GM11168 (cell line): ENCODE results near the gene CTBP2.

Experiments used
- in situ Hi-C: fragments of 300-500 bp; cut with MboI; formaldehyde crosslinking; loops from one replicate; pipeline ENCODE4 v1.12.0; 2022; ENCODE audit warnings: low sequenced_read_pairs; ENCODE audit not compliant: unreplicated experiment

CTBP2 gene

DNA sequence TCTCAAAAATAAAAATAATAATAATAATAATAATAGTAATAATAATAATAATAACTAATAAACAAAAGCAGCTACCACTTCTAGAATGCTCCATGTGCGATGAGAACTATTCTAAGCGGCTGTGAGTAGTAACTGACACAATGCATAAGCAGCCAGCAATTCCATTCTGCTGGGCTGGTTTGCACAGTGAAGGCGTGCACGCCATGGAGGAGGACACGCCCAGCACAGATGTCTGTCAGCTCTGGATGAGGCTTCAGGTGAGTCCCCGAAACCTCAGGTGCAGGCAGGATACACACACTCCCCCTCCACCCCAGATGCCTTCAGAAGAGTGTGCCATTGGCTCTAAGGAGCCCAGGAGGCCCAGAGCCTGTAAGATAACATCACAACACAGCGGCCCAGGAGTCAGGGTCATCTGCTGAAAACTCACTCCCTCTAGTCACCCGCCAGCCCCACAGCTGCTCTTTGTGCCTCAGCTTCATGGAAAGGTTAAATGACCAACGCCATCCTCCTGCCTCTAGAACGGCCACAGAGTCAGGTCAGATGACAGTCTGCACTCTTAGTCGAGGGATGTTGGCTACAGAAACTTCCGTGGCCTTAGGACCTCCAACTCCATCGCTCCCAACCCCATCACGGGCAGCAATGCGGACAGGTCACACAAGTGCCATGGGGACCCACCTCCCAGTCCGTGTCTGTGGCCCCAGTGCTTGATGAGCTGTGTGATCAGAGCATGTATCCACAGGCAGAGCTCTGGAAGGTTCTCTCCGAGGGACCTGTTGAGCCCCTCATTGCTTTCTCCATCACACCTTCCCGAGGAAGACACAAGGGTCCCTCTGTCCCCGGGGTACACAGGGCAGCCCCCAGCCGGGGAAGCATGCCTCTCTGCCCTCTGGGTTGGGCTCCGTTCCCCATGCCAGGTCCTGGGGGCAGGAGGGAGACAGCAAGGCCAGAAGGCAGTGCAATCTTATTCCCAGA is 103.9 kb downstream of the CTBP2 start:
- in situ Hi-C loops: no loop called here

DNA sequence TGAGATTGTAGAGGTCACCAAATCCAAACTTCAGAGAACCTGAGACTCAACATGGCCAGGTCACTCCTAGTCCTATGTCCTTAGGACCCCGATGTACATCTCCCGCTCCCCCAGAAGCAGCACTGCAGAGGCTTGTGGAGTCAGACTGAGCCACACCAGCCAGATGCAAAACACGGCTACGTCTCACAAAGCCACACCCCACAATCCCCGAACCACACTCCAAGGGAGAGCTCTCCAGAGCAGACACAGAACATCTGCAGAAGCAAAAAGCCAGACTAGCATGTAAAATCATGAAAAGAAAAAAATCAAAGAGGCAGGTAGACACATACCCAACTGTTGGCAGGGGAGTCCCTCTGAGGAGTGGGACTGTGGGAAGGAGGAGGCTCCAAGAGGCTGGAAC is 104.9 kb downstream of the CTBP2 start:
- in situ Hi-C loops: no loop called here

DNA sequence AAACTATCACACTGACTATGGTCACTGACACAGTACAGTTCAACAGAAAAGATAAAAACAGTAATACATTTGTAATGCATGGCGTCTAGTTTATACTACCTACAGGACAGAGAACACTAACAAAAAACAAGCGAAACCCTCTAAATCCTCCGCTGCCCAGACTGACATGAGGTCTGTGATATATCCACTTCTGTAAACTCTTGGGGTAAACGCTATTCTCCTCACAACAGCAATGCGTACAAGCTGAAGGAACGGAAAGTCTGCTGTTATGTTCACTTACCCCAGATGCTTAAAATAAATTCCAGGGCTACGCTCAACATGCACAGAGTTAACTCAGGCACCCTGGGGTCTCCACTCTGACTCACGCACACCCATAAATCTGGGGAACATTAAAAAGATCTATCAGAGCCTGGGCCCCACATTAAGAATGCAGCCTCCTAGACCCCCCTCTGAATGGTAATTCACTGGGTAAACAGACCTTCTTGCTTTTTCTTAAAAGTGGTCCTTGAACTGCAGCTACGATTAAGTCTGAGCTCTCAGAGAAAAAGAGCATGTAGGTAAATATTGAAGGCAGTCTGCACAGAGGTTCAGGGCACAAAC is 105.6 kb downstream of the CTBP2 start:
- in situ Hi-C loops: no loop called here

DNA sequence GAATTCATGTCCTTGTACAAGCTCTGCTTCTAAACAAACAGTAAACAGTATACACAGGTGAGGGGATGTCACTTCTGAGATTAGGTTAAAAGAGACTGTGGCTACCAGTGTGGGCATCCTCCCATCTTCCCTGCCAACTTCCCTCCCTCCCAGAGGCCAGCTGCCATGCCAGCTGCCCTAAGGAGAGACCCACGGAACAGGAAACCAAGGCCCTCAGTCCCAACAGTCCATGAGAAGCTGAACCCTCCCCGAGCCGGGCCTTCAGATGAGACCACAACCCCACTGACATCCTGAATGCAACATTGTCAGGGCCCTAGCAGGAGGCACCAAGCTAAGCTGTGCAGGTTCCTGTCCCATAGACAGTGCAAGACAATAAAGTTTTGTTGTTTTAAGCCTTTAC is 106.1 kb downstream of the CTBP2 start:
- in situ Hi-C loops: no loop called here

DNA sequence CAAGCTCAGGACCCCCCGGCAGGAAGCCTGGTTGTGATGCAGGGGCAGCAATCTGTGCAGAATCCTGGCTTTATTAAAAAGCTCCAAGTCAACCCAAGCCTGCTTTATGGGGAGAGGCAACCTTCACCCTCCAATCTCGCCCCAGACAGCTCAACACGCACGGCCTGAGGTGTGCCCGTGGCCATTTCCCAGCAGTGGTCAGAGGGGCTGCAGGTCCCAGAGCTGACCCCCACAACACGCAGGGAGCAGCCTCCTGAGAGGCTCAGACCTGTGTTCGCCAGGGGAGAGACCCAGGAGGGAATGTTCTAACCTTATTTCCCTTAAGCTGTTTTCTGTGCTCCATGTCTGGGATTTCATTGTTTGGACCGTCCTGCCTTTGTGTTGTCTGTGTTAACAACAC is 108.2 kb downstream of the CTBP2 start:
- in situ Hi-C loops: no loop called here

DNA sequence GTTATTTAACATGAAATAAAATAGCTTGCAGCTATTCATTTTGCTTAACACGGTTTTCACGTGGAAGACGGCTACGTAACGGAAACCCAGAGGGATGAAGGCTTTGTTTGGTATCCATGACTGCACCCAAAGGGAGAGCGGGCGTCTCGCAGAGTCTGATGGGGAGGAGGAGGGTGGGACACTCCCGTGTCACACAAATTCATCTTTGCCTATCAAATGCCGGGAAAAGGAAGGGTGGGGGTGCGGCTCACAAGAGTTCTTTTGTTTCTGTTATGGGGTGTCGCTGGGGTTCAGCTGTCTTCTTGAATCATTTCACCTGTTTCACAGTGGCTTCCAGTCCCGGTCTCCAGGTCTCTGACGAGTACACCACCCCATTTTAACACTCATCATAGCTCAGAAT is 110.0 kb downstream of the CTBP2 start:
- in situ Hi-C loops: no loop called here

DNA sequence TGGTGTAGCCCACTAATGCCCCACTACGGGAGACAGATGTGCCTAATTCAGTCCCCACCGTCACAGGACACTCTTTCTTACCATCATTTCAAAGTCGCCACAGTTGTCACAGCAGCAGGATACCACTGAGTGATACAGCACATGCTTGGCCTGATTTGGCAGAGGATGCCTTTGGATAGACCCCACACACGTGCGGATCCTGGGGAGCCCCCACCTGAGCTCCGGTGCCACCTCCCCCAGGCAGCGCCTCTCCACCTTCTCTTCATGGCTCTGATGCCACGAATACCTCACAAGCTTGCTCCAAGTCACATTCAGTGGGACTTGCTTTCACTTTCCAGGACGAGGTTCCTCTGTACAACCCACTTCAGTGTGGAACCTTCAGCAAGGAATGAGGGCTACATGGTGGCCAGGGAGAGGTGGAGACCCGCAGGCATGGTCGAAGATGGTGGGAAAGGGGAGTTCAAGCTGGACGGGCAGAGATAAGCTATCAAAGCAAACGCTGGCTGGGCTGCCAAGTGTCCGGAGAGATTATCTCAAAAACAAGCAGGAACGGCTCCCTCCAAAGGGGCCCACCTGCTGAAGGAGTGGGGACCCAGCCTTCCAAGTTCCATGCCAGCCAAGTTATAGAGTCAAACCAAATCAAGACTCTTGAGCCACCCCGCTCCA is 111.0 kb downstream of the CTBP2 start:
- in situ Hi-C loops: loop anchor here (10.0 kb wide), 1 partner anchor 295 kb away; no protein-coding TSS in a partner anchor

DNA sequence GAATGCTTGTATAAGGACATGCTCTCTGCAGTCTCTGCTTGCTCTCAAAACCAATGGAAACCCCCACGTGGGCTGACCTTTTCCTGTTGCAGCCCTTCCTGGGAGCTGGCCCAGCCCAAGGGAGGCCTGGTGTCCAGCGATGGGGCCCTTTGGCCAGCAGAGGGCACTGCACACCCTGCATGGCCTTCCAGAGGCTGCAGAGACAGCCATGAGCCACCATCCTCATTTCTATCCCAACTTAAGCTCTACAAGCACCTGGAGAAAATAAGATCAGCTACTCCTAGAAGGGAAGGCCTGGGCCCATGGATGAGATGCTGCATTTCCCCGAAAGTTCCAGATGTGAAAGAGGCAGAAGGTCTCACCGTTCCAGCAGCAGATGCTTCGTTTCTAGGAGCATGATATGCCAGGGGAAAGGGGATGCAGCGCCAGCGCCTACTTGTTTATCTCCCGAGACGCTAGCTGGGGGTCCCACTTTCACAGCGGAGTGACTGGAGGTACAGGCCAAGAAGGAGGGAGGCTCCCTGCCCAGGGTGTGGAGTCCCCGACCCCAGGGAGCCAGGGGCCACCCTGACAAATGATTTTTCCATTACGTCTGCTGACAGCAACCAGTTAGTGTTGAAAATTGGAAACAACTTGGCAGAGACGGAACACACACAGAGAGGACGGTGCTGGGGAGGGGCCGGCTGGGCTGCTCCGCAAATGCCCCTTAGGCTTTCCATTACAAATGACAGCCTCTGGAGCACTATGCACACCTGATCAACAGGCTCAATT is 112.1 kb downstream of the CTBP2 start:
- in situ Hi-C loops: loop anchor here (10.0 kb wide), 1 partner anchor 297 kb away; no protein-coding TSS in a partner anchor

DNA sequence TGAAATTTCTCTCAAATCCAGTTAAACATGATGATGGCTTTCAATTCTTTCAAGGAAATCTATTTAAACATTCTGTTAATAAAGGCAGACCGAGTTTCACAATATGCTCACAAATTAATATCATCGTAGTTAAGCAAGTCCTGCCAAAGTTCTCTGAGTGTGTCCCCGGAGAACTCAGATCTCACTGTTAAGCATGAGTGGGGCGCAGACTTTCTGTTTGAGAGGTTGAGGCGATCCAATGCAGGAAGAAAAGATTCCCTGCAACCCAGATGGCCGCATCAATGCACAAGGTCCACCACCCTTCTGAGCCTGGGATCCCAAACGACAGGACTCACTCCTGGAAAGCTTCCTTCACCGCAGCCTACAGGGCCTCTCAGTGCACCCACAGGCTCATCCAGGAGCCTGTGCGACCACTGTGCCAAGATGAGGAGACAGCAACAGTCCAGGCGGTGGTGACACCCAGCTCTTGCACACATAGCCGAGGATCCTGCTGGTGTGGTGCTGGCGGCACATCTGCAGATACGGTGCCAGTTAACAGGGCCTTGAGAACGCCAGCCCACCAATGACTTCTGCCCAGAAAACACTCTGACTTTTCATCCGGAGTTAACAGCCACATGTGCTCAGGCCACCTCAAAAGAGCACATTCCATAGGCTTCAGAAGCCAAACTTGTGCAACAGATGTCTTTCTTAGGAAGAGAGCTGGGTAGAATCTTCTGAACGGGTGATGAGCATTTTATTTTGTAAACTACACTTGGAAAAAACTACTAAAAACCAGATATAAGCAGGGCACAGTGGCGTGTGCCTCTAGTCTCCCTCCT is 116.3 kb downstream of the CTBP2 start:
- in situ Hi-C loops: loop anchor here (10.0 kb wide), 1 partner anchor 301 kb away; no protein-coding TSS in a partner anchor

DNA sequence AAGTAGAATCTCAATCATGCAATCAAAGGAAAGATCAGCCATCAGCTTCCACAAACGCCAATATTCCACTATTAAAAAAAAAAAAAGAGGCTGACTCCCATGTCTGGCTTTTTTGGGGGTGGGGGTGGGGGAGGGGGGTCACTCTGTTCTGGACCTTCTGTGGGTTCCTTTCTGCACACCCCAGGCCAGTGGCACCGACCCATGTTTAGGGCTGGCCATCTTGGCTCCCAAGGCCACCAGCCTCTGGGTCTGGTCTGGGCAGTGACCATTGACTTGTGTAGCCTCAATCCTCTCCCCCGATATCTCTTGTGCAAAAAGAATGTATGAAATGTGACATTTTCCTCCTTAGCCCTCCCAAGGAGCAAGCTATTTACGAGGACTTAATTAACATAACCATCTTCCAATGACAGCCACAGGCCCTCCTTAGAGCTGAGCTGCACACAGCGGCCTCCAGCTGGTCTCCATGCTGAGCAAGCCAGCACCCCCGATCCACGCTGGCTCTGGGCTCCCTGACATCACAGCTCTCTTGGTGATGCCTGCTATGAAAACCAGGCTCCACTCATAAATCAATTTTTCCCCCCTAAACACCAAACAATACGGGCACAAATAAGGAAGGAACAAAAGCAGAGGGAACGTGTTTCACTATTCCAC is 118.4 kb downstream of the CTBP2 start:
- in situ Hi-C loops: loop anchor here (10.0 kb wide), 1 partner anchor 303 kb away; no protein-coding TSS in a partner anchor

DNA sequence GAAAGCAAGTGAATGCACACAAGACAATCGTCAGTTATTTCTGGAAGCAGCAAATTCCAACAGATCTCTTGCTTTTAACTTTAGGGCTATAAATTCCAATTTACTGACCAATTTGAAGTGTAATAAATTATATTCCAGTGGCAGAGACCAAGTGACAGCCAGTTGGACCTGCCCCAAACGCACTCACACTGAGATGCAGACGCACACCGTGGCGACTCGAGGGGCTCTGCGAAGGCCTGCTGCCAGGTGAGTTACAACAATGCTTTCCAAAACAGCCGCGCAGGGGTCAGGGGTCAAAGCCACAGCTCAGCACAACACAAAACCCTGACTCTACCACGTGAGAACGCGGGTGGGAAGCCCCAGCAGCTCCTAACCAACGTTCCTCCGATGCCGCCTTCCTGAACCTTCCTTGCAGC is 121.0 kb downstream of the CTBP2 start:
- in situ Hi-C loops: no loop called here

DNA sequence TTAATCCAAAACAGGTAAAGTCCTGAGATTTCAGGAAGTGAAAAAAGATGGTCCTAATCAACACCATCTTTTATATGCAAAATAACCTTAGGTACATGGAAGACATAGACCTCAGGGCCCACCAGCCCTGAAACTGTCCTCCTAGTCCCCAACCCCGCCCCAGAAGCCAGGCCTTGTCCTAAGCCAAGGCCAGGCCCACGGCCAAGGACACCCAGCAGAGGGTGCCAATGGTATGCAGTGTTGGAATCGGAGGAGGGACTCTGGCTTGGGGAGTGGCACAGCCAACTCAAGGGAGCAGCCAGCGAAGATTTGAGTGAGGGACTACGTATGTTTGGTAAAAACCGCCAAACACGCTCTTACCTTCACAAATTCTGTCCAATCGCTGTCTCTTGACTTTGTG is 121.7 kb downstream of the CTBP2 start:
- in situ Hi-C loops: no loop called here

DNA sequence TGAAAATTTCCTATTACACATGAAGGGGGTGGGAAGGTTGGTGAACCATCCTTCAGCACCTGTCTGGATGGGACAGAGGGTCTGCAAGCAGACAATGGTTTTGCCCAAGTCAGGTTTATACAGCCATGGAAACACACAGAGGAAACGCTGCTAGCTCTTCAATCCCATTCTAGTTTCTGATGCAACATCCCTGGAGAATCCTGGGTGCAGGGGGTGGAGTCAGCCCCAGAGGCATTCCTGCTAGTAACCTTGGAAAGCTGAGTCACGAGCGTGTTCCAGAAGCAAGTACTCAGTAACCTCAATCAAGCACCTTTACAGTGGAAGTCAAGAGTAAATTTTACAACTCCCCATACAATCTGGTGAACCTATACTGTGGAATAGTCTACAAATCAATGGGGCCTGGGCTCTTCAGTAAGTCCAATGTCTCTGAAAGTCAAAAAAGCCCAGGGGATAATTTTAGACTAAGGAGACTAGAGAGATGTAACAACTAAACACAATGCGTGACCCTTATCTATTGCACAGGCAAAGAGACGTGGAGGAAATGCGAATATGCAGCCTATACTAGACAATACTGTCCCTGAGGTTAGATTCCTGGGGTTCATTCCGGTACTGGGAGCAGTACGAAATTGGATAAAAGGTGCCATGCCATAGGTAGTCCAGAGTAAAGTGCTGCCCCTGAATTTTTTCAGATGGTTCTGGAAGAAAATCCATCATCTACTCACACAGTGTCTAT is 123.1 kb downstream of the CTBP2 start:
- in situ Hi-C loops: no loop called here

DNA sequence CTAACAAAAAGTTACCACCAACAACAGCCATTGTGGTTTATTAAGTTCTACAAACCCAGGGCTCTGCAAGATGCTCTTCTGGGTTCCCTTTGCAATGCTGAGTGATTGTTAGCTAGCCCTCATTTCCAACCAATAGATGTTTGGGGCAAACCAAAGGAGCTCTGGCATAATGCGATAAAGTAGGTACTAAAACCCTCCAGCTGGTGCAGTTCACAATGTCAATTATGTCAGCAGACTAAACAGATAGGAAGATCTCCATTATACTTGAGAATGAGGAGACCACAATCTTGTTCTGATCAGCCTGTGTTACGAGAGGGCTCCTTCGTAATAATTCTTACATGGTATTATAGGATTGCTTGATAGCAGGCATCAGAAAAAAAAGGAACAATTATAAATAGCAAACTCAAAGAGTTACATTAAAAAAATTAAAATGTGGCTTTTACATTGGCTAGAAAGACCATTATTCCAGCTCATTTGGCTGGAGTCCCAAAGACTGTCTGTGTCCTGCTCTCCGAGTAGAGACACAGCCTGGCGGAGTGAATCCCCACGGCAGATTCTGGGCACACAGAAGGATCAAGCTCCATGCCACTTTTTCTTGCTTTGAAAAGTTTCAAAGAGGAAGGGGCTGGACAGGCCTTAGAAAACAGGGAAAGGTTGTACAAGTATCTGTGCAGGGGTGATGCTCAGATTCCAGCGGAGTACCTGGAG is 124.6 kb downstream of the CTBP2 start:
- in situ Hi-C loops: no loop called here

DNA sequence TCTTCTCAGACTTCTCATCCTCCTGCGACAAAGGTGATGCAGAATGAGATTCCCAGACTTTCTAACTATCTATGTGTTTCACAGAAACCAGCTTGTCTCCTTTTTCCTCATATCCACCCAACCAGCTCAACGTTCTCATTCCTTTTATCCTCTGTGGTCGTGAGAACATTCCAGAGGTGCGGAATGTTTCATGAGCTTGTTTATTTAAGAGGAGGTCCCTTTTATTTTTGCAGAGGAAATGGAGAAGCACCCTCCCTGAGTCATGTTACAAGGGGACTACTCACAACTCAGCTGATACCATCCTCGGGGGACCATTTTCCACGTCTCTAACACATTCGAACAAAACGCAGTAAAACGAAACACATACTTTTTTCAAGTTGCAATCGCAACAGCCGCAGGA is 125.2 kb downstream of the CTBP2 start:
- in situ Hi-C loops: no loop called here

DNA sequence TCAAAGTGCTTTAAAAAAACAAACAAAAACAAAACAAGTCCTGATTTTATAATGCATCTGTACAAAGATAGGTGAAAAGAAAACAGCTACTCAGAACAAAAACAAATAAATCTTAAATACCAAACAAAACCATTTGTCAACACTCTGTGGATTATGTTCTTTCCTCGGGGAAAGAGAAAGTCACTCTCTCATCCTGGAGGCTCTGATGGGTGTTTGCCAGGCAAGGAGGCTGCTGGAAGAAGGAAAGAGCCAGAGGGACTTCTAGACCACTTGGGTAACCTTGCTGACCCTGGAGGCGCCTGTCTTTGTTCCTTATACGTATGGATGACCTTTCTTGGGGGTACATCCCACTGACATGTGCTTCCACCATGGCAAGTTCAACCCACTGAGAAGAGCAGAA is 125.7 kb downstream of the CTBP2 start:
- in situ Hi-C loops: no loop called here

DNA sequence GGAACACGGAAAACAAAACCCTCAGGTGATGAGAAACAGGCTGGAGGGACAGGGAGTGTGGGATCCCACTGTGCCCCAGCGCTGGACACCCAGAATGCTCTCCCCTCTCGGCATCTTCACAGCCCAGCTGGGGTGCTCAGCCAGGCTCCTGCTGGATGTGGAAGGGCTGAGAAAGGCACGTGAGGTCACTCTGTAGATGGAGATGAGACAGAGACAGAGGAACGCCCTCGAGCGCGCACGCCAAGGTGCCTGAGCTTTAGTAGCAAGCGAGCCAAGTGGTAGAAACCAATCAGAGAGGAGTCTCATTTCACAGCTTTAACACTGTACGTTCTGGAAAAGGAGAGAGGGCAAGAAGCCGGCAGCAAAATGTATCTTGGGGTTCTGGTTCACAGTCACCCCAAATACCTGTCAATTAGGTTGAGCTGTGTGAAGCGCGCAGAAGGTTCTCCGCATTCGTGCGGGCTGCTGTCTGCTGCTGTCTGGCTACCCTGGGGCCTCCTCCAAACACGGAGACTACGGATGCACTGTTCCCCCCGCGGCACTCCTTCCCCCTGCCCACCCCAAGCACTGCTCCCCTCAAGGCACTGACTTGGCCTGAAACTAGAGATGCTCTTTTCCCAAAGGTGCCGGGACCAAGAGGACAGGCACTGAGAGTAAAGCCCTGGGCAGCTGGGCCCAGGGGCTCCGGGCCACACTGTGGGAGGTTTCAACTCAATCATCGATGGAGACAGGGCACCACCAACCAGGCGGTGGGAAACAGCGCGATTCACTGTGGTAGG is 127.0 kb downstream of the CTBP2 start:
- in situ Hi-C loops: no loop called here
